ENCODE measurements around the gene ATCAY.

Gene ATCAY

GRCh38 chr19:3968556-3969434 lies 88.3 kb downstream of the ATCAY start:
- H3K4me3 ChIP-seq (ENCODE audit: low read length), result peak overlapping the region; percentile 95
- TF ChIP-seq, protein P1, sequence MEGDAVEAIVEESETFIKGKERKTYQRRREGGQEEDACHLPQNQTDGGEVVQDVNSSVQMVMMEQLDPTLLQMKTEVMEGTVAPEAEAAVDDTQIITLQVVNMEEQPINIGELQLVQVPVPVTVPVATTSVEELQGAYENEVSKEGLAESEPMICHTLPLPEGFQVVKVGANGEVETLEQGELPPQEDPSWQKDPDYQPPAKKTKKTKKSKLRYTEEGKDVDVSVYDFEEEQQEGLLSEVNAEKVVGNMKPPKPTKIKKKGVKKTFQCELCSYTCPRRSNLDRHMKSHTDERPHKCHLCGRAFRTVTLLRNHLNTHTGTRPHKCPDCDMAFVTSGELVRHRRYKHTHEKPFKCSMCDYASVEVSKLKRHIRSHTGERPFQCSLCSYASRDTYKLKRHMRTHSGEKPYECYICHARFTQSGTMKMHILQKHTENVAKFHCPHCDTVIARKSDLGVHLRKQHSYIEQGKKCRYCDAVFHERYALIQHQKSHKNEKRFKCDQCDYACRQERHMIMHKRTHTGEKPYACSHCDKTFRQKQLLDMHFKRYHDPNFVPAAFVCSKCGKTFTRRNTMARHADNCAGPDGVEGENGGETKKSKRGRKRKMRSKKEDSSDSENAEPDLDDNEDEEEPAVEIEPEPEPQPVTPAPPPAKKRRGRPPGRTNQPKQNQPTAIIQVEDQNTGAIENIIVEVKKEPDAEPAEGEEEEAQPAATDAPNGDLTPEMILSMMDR (conservative IDR thresholded peaks at IDR 0.05; ENCODE audit: low read depth, low read length), result no peak
- peak; percentile 99 for DNase-seq (ENCODE audit: low read depth)

- TF ChIP-seq, protein P1 (conservative IDR thresholded peaks at IDR 0.05; ENCODE audit: low read depth, low read length), result peak; percentile 33
- no peak for DNase-seq (ENCODE audit: low read depth)
- H3K4me3 ChIP-seq (ENCODE audit: low read length), result peak overlapping the region; percentile 95
These were observed 89.2 kb downstream of the ATCAY start for GRCh38 chr19:3969435-3970312.

- peak overlapping the region; percentile 95 for H3K4me3 ChIP-seq (ENCODE audit: low read length)
- DNase-seq (ENCODE audit: low read depth), result no peak
- TF ChIP-seq, protein P1 (conservative IDR thresholded peaks at IDR 0.05; ENCODE audit: low read depth, low read length), result no peak
These were observed 89.9 kb downstream of the ATCAY start for GRCh38 chr19:3970313-3970807.

DNA sequence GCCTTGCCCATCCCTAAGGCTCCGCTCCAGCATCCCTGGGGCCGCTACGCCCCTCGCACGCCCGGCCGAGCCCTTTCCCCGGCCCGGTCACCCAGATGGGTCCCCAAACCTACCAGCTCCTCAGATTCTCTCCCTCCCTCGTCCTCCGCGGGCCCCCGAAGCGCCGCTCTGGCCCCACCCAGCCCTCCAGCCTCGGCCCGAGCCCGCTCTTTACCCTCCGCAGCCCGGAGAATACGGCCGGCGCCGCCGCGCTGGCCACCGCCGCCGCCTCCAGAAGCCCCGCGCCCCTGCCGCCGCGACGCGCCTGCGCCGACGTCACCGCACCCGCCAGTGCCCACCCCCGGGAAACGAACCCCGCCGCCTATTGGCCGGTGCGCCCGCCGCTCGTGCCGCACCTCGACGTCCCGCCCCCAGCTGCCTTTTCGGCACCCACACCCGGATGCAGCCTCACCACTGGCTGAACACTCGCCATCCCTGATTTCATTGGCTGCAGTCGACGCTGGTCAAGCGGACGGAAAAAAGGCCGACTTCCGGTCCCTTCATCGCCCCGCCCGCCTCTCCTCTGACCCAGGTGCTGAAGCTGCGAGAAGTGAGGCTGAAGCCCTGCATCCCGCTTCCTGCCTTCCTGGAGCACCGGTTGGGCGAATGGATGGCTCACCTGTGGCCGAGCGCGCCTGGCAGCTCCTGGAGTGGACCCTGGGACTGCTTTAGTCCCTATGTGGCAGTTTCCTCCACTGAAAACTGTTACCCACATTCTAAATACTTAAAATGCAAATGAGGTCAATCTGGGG lies 90.5 kb downstream of the ATCAY start, which contains the start of gene DAPK3:
TSS of gene DAPK3 (minus strand) at position 292 of the 791 bp plus-strand sequence. CDS start 1,364 bp downstream, outside the sequence.
- H3K4me3 ChIP-seq (ENCODE audit: low read length), result peak within 1 kb of the TSS; percentile 95
- DNase-seq (ENCODE audit: low read depth), result peak; percentile 94
- TF ChIP-seq, protein P1 (conservative IDR thresholded peaks at IDR 0.05; ENCODE audit: low read depth, low read length), result no peak

DNA sequence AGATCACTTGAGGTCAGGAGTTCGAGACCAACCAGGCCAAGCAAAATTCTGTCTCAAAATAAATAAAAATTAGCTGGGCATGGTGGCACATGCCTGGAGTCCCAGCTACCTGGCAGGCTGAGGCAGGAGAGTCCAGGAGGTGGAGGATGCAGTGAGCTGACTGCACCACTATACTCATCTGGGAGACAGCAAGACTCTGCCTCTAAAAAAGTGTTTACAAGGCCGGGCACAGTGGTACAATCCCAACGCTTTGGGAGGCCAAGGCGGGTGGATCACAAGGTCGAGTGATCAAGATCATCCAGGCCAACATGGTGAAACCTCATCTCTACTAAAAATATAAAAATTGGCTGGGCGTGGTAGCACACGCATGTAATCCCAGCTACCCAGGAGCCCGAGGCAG lies 94.7 kb downstream of the ATCAY start:
- no peak for DNase-seq (ENCODE audit: low read depth)
- H3K4me3 ChIP-seq (ENCODE audit: low read length), result no peak overlapping the region
- TF ChIP-seq, protein P1 (conservative IDR thresholded peaks at IDR 0.05; ENCODE audit: low read depth, low read length), result no peak

DNA sequence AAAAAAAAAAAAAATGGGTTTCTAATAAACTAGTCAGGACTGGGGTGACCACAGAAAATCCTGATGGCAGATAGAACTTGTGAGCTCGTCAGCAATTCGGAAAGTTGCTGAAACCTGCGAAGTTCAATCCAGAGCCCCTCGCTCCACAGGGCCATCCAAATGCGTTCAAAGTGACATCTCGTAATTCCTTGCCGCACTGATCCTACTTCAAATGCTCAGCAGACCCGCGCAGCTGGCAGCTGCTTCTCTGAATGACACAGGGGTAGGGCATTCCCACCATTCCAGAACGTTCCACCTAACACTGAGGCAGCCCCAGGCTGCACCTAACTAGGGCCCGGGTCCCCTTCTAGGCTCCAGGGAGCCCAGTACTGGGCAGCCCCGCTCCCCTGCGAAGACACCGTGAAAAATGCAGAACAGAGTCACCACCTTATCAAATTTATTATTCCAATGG lies 95.2 kb downstream of the ATCAY start:
- TF ChIP-seq, protein P1 (conservative IDR thresholded peaks at IDR 0.05; ENCODE audit: low read depth, low read length), result no peak
- DNase-seq (ENCODE audit: low read depth), result no peak
- H3K4me3 ChIP-seq (ENCODE audit: low read length), result no peak overlapping the region

Measured in retinal pigment epithelial cell (primary cell).